ENCODE data around the gene SH3BGRL3. TPM values are rescaled to one million over a fixed set of nuclear protein-coding genes. Genes with fewer than 3 reads are reported as not detected.

SH3BGRL3 gene
- total RNA-seq, 4 donors from 2014 or later, result 31.6 to 60.2 (median 44.0) TPM

DNA sequence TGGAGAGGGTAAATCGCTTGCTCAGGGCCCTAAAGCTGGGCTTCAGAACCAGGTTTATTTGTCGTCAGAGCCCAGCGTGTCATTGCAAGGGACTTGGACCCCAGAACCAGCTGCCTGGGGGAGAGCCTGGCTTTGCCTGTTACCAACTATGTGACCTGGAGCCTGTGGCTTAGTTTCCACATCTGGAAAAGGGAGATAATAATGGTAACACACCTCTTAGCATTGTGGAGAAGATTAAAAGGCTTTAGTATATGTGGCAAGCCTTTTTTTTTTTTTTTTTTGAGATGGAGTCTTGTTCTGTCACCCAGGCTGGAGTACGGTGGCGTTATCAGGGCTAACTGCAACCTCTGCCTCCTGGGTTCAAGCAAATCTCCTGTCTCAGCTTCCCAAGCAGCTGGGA lies 50.4 kb downstream of the SH3BGRL3 start:
- Histone ChIP-seq H3K36me3 (no peaks in the 10 kb centered on the region), H3K9me3 (no peaks in the 10 kb centered on the region), H3K4me3 (no peak overlapping the region), H3K27me3 (peaks cover 86% of the 10 kb centered on the region), H3K4me1 (no peaks in the 10 kb centered on the region), H3K27ac (no peak overlapping the region)
- 87 to 89% methylated on average over 5 of the region's 5 CpGs for WGBS, 2 donors (ENCODE audit: low coverage in 1 of 2)
- no peak for ATAC-seq
- TF ChIP-seq POLR2A (IDR thresholded peaks at IDR 0.05) (no peak), EP300 (IDR thresholded peaks at IDR 0.05) (no peak), POLR2AphosphoS5 (IDR thresholded peaks at IDR 0.05) (no peak)
- TF ChIP-seq, protein P1, sequence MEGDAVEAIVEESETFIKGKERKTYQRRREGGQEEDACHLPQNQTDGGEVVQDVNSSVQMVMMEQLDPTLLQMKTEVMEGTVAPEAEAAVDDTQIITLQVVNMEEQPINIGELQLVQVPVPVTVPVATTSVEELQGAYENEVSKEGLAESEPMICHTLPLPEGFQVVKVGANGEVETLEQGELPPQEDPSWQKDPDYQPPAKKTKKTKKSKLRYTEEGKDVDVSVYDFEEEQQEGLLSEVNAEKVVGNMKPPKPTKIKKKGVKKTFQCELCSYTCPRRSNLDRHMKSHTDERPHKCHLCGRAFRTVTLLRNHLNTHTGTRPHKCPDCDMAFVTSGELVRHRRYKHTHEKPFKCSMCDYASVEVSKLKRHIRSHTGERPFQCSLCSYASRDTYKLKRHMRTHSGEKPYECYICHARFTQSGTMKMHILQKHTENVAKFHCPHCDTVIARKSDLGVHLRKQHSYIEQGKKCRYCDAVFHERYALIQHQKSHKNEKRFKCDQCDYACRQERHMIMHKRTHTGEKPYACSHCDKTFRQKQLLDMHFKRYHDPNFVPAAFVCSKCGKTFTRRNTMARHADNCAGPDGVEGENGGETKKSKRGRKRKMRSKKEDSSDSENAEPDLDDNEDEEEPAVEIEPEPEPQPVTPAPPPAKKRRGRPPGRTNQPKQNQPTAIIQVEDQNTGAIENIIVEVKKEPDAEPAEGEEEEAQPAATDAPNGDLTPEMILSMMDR (IDR thresholded peaks at IDR 0.05), result no peak

Other genes with a start within 250 kb of the SH3BGRL3 start
- gene SLC30A2, start 234.0 kb upstream of the SH3BGRL3 start, total RNA-seq, result not detected
- gene TRIM63, start 212.5 kb upstream of the SH3BGRL3 start, total RNA-seq, result 1 to 10 TPM in 2 of 4 donors, under 1 TPM in 2; 0.15 to 2.3 (median 0.82) TPM
- gene PDIK1L, start 168.3 kb upstream of the SH3BGRL3 start, total RNA-seq, result 1 to 10 TPM; 6.2 to 9.3 (median 6.8) TPM
- gene FAM110D, start 121.0 kb upstream of the SH3BGRL3 start, total RNA-seq, result 10 to 100 TPM in 1 of 4 donors, 1 to 10 TPM in 3; 3.4 to 12.5 (median 7.7) TPM
- gene C1orf232, start 111.1 kb upstream of the SH3BGRL3 start, total RNA-seq, result not detected
- gene ZNF593, start 110.2 kb upstream of the SH3BGRL3 start, total RNA-seq, result 10 to 100 TPM in 3 of 4 donors, 1 to 10 TPM in 1; 5.0 to 22.8 (median 16.6) TPM
- not detected for gene ZNF593OS, start 108.3 kb upstream of the SH3BGRL3 start, total RNA-seq
- 1 to 10 TPM in 2 of 4 donors, under 1 TPM in 1, not detected in 1; 0.81 to 1.7 (median 1.1) TPM for gene CNKSR1, start 102.6 kb upstream of the SH3BGRL3 start, total RNA-seq
- gene CATSPER4, start 89.5 kb upstream of the SH3BGRL3 start, total RNA-seq, result not detected
- 1 to 10 TPM; 1.3 to 6.8 (median 4.7) TPM for gene CEP85, start 45.9 kb upstream of the SH3BGRL3 start, total RNA-seq
- gene UBXN11, start 26.6 kb downstream of the SH3BGRL3 start, total RNA-seq, result 10 to 100 TPM in 2 of 4 donors, 1 to 10 TPM in 2; 3.7 to 12.1 (median 10.5) TPM
- gene CD52, start 37.9 kb downstream of the SH3BGRL3 start, total RNA-seq, result 1 to 10 TPM in 3 of 4 donors, not detected in 1; 1.8 to 2.7 (median 2.2) TPM
- 1 to 10 TPM in 1 of 4 donors, under 1 TPM in 3; 0.35 to 2.7 (median 0.50) TPM for gene CRYBG2, start 74.0 kb downstream of the SH3BGRL3 start, total RNA-seq
- under 1 TPM in 1 of 4 donors, not detected in 3; 0.62 TPM for gene ZNF683, start 92.7 kb downstream of the SH3BGRL3 start, total RNA-seq
- not detected for gene LIN28A, start 130.7 kb downstream of the SH3BGRL3 start, total RNA-seq
- 10 to 100 TPM; 23.6 to 36.4 (median 31.7) TPM for gene DHDDS, start 152.2 kb downstream of the SH3BGRL3 start, total RNA-seq
- 100 to 1,000 TPM; 128 to 288 (median 252) TPM for gene HMGN2, start 192.4 kb downstream of the SH3BGRL3 start, total RNA-seq
- 1 to 10 TPM; 3.5 to 8.5 (median 6.2) TPM for gene RPS6KA1, start 249.7 kb downstream of the SH3BGRL3 start, total RNA-seq